GM19438 (cell line): Measurements from ENCODE around the gene CLEC4G.

Source experiments
- ATAC-seq: cut with Tn5 transposase; IDR thresholded peaks from one replicate; pipeline ENCODE4 v1.9.1; 2021; ENCODE audit warnings: low read depth; ENCODE audit not compliant: unreplicated experiment

Gene CLEC4G

DNA sequence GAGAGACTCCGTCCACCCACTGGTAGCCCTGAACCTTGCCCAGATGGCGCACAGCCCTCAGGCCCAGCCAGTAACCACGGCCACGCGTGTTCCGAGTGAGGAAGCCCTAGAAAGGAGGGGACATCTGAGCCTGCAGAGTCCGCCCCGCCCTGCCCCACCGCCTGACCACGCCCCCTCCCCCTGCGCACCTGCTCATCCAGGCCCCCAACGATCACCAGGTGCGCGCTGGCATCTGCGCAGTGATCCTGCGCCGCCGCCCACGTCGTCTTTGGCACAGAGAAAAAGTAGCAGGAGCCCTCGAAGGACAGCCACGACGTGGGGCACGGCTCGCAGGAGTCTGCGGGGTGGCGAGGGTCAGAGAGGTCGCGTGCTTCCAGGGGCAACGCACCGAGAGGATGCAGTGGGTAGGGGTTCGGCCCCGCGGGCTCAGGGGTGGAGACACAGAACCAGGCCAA lies 2.1 kb downstream of the CLEC4G start:
- no peak for ATAC-seq

DNA sequence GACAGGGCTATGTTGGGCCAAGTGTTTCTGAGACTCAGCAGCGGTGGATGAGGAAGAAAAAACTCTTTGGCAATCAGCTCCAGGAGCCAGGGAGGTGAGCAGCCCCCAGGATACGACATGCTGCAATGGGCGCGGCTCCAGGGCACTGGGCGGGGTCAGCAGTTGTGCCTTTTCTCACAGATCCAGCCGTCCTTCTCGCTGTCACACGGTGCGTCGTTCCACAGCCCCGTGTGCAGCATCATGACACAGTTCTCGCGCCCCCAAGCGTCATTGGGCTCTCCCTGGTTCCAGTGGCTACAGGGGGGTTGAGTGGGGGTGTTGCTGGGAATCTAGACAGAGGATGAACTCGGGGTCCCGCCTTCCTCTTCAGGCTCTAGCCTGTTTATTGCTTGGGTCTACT lies 2.7 kb downstream of the CLEC4G start:
- ATAC-seq, result no peak

DNA sequence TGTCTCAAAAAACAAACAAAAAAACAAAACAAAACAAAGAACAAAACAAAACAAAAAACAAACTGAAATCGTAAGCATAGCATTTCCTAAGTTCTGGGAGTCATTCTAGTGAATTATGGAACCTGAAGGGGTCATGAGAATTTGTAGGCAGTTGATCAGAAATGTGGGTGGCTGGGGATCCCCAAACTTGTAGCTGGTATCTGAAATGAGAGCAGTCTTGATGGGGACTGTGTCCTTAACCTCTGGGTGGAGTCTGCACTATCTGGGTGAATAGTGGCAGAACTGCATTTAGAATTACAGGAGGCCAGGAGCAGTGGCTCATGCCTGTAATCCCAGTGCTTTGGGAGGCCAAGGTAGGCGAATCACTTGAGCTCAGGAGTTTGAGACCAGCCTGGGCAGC lies 6.1 kb downstream of the CLEC4G start:
- ATAC-seq, result no peak

DNA sequence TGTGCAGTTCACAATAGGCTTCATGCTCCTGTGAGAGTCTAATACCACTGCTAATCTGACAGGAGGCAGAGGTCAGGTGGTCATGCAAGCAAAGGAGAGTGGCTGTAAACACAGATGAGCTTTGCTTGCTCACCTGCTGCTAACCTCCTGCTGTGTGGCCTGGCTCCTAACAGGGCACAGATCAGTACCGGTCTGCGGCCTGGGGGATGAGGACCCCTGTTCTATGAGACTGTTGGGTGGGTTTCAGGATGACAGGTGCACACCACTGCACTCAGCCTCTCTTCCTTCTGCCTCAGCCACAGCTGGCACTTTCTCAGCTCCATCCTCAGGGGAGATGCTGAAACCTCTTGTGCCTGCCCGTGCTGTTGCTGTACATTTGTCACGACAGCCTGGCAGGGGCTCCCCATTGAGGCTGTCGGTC lies 9.7 kb downstream of the CLEC4G start:
- ATAC-seq, result no peak

- no peak for ATAC-seq
These were observed 11.6 kb downstream of the CLEC4G start for GRCh38 chr19:7720351-7720750.

DNA sequence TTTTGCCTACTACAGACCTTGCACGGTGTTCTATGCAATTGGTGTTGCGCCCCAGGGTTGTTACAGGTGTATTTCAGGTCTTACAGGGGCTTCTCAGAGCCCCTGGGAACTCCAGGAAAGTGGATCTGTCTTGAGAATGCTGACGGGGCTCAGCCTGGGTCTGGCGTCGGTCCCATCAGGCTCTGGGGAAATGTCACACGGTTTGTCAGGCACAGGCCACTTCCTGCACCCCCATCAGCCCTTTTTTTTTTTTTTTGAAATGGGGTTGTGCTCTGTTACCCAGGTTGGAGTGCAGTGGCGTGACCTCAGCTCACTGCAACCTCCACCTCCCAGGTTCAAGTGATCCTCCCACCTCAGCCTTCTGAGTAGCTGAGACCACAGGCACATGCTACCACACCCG lies 13.2 kb downstream of the CLEC4G start:
- ATAC-seq, result no peak

DNA sequence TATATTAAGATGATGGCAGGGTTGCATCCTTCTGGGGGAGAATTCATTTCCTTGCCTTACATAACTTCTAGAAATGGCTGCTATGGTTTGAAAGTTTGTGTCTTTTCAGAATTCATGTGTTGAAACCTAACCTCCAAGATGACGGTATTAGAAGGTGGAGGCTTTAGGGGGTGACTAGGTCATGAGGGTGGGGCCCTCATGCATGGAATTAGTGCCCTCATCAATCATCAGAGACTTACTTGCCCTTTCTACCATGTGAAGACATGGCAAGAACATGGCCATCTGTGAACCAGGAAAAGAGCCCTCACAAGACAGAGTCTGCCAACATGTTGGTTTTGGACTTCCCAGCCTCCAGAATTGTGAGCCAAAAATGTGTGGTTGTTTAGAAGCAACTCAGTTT lies 15.1 kb downstream of the CLEC4G start:
- no peak for ATAC-seq

- no peak for ATAC-seq
These were observed 16.2 kb downstream of the CLEC4G start for GRCh38 chr19:7715671-7716070.

DNA sequence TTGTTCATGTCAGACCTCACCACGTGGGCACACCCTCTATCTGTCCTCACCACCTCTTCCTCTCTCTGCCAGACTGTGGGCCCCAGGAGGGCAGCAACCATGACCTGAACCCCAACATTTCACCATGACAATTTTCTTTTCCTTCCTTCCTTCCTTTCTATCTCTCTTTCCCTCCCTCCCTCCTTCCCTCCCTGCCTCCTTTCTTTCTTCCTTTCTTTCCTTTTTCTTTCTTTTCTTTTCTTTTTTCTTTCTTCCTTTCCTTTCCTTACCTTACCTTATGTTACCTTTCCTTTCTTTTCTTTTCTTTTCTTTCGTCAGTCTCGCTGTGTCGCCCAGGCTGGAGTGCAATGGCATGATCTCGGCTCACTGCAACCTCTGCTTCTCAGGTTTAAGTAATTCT lies 21.3 kb downstream of the CLEC4G start:
- no peak for ATAC-seq

- ATAC-seq, result no peak
These were observed 21.9 kb downstream of the CLEC4G start for GRCh38 chr19:7709932-7710460.

DNA sequence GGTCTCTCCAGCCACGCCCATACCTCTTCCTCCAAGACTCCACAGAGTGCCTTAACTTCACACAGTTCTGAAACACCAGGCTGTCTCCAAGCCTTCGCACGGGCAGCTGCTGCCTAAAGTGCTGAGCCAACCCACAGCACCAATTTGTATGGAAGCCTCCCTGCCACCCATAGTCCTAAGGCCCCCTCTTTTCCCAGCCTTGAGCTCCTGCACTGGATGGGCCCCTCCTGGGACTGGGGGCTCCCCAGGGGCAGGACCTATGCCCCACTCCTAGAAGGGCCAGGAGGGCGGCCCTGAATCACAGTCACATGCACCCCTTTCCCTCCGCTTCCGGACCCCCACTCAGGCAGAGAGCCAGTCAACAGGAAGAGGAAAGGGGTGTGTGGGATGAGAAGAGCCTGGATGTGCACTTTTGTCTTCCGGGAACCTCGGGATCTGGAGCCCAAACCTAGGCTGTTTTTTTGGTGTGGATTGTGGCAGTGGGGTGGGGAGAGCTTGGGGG lies 24.9 kb downstream of the CLEC4G start:
- ATAC-seq, result no peak

DNA sequence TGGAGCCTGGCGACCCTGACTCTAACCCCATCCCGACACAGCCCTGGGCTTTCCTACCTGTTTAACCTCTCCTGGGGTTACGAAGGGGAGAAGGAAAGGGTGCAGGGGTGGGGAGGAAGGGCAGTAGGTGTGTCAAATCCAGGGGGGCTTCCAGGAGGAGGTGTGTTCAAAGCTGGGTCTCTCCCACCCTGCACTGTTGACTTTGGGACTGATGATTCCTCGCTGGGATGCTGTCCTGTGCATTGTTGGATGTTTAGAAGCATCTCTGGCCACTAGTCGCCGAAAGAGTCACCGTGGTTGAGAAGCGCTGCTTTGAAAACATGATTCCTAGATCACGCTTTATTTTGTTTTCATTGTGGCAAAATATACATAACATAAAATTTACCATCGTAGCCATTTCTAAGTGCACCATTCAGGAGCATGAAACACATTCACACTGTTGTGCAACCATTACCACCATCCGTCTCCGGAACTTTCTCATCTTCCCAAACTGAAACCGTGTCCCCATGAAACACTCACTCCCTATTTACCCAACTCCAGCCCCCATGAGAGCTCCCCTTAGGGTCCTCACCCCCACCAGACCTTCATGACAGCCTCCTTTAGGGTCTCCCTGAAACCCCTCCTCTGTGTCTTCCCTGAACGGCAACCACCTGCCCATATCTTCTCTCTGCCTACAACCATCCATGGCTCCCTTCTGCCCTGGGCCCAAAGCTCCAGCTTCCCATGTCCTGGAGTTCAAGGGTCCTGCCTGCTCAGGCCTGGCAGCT lies 25.5 kb downstream of the CLEC4G start:
- ATAC-seq, result no peak

DNA sequence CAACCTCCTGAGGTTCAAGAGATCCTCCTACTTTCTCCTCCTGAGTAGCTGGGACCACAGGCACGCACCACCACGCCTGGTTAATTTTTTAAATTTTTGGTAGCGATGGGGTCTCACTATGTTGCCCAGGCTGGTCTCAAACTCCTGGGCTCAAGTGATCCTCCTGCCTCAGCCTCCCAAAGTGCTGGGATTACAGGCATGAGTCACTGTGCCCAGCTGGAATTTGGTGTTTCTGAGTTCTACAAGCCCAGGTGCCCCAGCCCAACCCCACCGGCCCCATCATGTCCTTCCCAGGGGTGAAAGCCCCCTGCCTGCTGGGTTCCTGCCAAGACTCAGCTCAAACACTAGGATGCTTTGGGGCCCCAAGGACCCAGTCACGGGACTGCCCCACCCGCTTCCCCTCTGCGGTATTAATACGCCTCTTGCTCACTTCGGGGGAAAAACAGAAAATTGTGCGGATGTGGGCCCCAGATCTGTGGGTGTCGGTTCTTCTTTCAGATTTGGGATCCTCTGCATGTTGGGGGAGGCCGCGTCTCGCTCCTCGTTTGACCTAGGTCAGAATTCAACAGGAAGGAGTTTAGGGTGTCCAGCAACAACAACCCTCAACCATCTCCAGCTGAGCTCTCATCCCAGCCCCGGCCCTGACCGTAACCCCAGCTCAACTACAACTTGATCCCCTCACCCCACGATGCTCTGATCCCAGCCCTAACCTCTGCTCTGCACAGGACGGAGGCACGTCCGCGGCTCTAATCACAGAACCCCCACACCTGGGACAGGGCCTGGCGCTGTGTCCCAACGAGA lies 26.3 kb downstream of the CLEC4G start:
- ATAC-seq, result no peak

DNA sequence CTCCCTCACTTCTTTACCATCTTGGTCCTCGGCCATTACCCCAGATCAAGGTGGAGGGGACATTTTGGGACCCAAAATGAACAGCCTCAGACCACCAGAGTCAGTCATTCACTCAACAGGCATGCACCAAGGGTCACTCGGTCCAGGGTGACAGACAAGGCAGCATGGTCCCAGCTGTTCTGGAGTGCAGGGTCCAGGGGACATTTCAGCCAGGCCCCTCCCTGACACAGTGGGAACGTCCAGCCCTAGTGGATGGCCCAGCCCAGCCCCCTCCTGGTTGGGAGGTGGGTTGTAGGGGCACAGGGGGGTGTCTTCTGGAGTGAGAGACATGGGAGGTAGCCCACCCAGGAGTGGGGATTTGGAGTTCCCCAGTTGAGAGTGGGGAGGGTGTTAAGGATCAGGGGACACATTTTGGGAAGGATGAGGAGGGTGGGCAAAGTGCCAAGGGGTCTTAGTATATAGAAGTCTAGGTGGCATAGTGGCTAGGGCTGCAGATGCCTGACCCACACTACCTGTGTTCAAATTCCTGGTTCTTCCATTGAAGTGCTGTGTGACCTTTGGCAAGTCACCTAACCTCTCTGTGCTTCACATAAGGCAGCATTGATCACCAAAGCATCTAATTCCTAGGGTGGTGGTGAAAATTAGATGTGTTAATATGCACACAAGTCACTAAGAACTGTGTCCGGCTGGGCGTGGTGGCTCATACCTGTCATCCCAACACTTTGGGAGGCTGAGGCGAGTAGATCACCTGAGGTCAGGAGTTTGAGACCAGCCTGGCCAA lies 27.4 kb downstream of the CLEC4G start:
- ATAC-seq, result no peak

- no peak for ATAC-seq
These were observed 28.6 kb downstream of the CLEC4G start for GRCh38 chr19:7703332-7703731.

DNA sequence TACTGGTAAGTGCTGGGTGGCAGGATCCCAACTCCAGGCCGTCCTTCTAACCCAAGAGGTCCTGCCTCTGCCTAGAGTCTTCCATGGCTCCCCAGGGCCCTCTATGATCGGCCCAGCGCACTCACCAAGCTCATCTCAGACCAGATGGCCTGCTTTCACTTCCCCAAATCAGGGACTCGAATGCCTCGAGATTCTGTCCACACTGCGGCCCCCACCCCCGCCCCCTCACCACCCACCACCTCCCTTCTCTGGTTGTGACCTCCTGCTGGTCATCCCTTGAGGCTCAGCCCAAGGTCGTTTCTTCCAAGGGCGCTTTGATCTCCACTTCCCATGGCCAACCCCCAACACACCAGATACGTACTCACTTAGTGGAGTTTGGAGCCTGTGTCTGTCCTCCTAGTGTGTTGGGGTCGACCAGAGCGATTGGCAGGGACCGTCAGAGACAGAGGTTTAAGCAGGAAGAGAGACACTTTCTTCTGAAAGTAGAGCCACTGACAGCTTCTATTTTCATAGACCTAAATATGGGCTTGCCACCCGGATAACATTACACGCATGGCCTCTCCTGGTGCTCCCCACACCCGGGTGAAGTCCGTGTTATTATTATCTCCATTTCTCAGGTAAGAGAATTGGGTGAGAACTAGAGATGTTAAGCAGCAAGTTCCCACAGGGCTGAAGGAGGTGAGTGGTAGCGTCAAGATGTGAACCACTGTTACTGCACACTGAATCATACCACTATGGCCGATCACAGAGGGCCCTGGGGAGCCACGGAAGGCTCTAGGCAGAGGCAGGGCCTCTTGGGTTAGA lies 30.1 kb downstream of the CLEC4G start, which contains the start of gene FCER2:
FCER2 (minus strand) TSS at position 478 of the 804 bp plus-strand sequence. CDS start 2,371 bp downstream, outside the sequence.
- peak; percentile 63 for ATAC-seq

- no peak for ATAC-seq
These were observed 30.8 kb downstream of the CLEC4G start for GRCh38 chr19:7701049-7701653.

GRCh38 chr19:7699417-7700401 lies 32.2 kb downstream of the CLEC4G start:
- no peak for ATAC-seq
